GM19452 (cell line): Measurements from ENCODE around the gene RAMP1.
"Not testable (repeated sequence)": the region's sequence is repeated elsewhere in the genome, so short reads cannot be mapped to it uniquely, and the experiment has no call there.

Experiments used
- ATAC-seq: cut with Tn5 transposase; IDR thresholded peaks from one replicate; pipeline ENCODE4 v1.9.1; 2021; ENCODE audit not compliant: unreplicated experiment

RAMP1 gene

DNA sequence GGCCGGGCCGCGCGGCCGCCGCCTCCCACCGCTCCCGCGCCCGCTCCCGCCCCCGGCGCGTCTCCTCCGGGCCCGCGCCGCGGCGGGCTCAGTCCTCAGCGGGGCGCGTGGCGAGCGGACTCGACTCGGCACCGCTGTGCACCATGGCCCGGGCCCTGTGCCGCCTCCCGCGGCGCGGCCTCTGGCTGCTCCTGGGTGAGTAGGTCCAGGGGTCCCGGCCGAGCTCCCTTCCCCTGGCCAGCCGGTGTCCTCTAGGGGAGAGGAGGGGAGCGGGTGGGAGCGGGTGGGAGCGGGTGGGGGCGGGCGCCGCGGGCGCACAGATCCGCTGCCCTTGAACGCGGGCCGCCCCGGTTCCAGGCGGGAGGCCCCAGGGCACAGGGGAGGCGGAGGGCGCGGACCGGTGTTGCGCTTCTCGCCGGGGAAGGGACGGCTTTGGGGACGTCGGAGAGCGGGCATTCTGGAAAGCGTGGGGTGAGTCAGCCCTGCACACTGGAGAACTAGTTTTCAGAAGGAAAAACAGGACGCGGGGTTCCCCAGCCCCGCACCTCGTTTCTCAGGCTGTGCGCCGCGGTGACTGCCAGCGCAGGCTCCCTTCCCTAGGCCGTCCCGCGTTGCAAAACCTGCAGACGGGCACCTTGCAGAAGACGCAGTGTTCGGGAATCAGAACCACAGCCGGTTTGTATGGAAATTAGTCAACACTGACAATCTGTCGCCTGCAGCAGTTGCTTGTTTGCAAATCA is at the start of gene RAMP1:
RAMP1 (plus strand) TSS at position 91 of the 740 bp plus-strand sequence; CDS start at position 144, 53 bp downstream.
- no peak for ATAC-seq

DNA sequence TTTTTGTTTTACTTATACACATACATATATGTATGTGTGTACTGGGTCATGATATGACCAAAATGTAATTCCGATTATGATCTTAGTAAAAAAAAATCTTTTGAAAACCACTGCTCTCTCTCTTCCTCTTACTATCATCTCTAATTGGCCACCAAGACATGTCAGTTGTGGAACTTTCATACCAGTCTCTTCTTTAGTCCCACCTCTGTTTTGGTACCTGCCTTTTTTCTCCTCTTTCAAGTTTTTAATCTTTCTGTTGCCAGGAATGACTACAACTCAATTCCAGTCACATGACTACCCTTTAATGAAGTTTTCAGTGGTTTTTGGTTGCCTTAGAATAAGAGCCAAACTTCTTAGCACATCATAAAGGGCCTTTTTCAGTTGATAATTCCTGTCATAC is 43.8 kb upstream of the RAMP1 start:
- no peak for ATAC-seq

DNA sequence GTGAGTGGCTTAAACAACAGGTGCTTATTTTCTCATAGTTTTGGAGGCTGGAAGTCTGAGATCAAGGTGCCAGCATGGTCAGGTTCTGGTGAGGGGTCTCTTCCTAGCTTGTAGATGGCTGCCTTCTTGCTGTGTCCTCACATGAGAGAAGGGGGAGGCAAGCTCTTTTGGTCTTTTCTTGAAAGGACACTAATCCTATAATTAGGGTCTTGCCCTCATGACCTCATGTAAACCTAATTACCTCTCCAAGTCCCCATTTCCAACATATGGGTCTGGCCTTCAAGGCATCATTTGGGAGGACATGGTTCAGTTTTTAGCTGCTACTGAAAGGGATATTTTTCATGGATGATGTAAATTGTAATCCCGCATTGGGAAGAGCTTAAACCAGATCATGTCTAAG is 42.9 kb upstream of the RAMP1 start:
- ATAC-seq: no peak

DNA sequence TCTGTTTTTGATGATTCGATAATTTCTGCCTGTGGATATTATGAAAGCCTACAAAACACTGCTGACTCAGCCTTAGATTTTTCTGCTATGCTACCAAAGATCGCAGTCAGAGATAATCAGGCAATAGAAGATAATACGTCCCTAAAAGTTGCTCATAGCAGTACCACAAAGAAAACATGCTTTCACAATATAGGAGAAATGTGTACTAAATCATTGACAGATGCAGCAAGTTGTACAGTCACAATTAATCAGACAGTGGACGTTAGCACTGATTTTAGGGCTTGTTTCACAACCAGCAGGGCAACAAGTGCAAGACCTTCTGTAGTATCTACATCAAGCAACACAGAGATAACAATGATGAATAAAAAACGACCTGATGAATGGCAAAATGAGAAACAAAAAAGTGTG is 41.4 kb upstream of the RAMP1 start:
- ATAC-seq: no peak

DNA sequence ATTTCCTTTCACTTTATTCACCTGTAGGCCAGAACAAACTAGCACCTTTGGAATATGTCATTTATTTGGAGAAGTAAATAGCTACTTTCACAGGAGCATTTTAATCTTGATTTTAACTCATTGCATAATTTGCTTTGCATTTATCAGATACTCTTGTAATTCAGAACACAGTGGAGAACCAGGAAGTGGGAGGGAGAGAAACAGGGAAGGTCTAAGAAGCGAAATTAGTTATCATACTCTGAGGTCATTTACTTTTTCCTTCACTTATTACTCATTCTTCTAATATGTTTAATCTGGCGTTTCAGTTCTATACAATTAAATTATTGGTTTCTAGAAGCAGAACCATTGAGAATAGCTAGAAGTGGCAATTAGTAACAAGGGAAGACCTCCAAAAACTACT is 40.2 kb upstream of the RAMP1 start:
- ATAC-seq: no peak

DNA sequence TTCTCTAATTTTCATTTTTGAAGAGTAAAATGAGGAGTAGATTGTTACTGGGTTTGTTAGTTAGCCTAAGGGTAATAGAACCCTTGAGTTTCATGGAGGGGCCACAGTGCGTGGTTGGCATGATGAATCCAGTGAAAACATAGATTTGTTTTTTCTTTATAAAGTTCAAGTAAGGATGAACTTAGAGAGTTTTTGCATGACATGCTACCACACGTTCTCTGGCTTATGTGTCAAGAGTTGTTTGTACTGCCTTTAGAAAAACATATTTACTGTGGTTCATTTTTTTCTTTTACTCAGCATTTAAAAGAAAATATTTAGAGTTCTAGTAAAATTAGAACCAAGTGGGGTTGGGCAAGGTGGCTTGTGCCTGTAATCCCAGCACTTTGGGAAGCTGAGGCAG is 39.0 kb upstream of the RAMP1 start:
- no peak for ATAC-seq

DNA sequence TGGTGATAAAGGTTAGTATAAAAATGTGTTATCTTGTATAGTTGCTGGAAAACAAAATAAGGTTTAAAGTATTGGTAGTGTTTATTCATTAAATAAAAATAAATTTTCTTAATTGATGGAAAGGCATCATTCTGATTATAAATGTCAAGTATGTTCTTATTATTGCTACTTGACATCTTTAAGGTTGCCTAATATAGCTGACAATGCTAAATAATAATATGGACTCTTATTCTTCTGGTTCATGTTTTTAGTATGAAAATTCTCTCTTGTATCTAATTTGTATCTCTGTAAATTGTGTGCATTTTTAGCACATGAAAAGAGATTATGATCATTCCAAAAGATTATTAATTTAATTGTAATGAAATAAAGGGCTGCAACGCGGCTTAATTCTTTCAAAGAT is 35.9 kb upstream of the RAMP1 start:
- no peak for ATAC-seq

DNA sequence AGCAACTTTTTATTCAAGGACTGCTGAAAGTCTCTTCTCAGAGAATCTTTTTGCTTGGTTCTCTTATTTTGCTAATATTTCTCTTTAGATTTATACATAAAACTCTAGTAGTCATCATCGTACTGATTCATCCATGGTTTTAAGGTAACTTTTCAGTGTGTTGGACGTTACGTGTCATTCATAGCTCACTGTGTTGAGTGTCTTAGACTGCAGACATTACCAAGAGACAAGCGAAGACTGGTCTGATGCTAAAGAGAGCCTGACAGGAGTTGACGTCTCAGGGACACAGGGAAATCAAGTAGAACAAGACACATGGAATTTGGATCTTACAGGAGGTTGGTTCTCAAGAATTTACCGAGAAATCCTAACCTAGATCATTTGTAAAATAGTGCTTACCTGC is 35.3 kb upstream of the RAMP1 start:
- no peak for ATAC-seq

DNA sequence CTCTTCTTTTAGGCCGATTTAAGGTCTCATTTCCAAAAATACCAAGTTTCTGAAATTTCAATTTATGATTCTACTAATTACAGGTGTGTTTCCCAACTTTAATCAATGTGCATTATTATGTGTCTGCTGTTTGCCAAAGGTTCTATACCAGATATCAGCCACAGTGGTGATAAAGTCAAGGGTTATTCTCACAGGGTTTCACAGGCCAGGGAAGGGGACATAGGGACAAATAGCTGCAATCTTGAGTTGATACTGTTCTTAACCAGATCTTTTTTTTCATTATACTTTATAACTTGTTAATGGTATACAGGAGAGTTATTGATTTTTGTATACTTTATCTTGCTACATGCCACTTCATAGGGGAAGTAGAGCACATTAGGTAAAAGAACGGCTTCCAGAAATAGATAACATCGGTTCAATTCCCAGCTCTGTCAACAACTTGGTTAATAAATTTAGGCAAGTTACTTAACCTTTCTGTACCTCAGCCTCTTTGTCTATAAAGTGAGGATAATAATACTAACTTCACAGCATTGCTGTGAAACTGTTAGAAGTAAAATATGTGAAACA is 31.9 kb upstream of the RAMP1 start:
- no peak for ATAC-seq

DNA sequence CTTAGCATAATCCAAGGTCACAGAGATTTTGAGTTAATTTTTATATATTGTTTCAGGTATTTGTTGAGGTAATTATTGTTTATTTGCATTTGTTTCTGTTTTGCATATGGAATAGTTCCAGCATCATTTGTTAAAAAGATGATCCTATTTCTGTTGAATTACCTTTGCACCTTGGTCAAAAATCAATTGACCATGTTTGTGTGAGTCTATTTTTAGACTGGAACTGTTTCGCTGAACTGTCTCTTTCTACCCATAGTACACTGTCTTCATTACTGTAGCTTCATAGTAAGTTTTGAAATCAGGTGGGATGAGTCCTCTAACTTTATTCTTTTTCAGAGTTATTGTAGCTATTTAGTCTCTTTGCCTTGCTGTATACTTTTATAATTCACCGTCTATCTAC is 28.9 kb upstream of the RAMP1 start:
- ATAC-seq: no peak

DNA sequence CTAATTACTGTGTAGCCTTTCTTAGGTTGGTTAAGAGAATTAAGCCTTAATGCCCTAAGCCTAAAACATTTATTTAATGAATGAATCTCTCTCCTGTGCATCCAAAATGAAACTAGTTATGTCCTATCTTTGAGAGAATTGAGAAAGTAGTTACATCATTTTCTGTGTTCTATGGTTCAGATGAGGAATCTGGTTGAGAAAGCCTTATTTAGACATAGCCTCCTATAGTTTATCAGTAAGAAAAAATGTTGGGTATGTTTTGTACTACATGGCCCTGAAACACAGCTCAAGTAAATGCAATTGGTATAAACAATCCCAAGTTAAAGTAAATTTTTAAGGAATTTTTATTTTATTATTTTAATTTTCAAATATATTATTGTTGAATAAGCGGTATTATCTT is 25.9 kb upstream of the RAMP1 start:
- no peak for ATAC-seq

DNA sequence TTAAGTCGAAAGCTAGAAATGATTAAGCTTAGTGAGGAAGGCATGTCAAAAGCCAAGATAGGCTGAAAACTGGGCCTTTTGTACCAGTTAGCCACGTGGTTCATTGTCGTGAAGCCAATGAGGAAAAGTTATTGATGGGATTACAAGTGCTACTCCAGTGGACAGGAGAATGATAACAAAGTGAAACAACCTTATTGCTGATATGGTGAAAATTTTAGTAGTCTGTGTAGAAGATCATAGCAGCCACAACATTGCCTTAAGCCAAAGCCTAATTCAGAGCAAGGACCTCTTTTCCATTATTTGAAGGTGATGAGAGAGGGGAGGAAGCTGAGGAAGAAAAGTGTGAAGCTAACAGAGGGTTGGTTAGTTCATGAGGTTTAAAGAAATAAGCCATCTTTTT is 24.1 kb upstream of the RAMP1 start:
- ATAC-seq: no peak

DNA sequence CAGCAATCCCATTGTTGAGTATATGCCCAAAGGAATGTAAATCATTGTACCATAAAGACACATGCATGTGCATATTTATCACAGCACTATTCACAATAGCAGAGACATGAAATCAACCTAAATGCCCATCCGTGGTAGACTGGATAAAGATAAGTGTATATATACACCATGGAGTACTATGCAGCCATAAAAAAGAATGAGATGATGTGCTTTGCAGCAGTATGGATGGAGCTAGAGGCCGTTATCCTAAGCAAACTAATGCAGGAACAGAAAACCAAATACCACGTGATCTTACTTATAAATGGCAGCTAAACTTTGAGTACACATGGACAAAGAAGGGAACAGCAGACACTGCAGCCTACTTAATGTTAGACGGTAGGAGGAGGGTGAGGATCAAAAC is 18.4 kb upstream of the RAMP1 start:
- ATAC-seq: no peak

DNA sequence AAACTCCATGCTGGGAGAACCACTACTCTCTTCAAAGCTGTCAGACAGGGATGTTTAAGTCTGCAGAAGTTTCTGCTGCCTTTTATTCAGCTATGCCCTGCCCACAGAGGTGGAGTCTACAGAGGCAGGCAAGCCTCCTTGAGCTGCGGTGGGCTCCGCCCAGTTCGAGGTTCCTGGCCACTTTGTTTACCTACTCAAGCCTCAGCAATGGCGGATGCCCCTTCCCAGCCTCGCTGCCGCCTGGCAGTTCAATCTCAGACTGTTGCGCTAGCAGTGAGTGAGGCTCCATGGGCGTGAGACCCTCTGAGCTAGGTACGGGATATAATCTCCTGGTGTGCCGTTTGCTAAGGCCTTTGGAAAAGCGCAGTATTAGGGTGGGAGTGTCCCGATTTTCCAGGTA is 10.5 kb upstream of the RAMP1 start:
- not testable (repeated sequence) for ATAC-seq

DNA sequence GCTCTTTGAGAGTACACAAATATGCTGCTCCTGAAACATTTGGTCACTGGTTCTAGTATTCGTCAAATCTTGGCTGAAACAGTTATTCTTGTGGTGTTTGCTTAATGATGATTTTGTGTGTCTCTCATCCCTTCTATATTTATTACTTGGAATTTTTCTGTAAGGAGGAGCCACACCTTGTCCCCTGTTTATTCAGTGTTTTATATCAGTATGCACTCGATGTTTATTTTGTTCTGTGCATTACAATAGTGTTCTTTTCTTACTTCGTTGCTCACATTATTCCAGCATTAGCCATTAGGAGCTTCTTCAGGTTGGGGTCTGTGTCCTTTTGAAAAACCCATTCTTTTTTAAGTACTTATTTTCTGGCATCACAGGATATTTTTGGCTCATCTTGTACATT is 5.1 kb upstream of the RAMP1 start:
- ATAC-seq: no peak

DNA sequence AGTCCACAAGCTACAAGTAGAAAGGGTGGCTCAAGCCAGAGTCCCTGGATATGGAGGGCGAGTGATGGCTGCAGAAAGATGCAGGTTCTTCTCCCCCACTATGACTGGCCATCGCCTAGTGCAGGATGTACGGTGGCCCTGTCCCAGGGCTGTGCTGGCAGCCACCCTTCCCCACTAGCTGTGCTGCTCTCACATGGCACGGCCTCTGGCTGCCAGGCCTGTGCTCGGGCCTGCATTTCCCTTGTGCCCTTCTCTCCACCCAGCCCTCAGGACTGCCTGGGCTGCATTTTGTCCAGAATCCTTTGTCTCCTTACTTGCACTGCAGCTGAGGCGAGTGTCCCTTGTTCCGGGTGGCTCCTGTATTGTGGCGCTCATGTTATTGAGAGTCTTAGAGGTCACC is 1.6 kb upstream of the RAMP1 start:
- ATAC-seq: no peak

DNA sequence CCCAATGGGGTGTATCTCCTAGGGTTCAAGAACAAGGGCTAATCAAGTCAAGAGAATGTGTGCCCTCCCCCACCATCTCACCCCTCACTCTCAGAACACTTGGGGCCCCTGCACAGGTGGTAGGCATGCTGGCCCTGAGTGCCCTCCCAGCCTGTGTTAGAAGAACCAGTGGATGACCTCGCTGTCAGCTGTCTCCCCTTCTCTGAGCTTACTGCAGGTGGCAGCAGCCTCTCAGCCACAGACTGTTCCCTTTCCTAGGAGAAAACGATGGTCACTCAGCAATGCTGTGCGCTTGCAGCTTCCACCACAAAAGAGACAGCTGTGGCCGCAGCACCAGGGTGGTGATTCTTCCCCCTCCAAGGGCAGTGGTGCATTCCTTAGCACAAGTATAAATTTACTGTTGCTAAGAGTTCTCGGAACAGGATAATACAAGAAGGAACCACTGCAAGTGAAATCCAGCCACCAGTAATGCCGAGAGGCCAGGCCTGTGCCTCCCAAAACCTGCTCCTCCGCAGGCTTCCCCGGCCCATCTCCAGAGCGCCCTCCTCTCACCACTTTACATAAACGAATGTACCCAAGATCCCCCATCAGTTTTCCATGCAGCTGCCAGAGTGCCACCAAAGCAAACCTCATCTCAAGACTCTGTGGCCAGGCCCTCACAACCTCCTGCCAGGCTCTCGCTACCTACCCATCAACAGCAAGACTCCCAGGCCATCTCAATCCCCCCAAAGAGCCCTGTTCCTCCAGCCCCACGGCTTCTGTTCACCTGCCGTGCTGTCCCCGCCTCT is 935 bp upstream of the RAMP1 start:
- no peak for ATAC-seq

DNA sequence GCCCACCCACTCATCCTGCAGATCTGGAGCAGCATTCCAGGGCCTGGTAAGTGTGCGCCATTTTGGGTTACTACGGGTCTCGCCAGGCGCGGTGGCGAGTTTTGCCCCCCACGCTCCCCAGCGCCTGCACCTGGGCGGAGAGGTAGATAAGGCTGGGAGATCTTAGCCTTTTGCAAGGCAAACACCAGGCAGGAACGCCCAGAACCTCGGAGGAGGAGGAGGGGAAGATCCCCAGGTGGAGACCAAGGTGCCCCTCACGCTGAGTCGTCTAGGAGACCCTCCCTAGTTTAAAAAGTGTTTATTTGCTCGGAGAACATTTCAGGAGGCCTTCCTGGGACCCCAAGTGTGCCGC is 365 bp upstream of the RAMP1 start:
- ATAC-seq: no peak

DNA sequence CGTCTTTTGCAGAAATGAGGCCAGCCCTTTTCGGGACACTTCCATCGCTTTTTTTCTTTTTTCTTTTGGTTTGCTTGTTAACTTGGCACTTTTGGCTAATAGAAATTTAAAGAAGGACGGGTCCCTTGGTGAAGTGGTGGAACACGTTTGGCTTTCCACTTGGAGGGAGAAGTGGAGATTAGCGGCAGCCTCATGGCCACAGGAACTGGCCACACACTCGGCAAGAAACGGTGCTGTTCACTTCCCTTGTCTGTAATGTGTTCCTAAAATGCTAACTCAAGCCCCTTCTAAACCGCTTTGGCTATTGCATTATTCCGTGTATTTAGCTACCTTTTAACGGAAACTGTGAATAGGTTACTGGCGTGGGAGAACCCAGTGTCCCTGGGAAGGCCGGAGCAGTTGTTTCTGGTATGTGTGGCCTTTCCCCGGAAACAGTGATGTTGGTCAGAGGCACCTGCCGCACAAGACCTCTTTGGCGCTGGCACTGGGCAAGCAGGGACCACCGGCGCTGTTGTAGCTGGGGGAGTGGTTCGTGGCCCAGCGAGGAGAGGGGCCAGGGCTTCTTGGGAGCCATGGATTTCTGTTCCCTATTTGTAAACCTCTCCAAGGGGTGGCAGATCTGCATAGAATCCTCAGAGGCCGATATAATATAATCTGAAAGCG is 981 bp downstream of the RAMP1 start:
- ATAC-seq: no peak

DNA sequence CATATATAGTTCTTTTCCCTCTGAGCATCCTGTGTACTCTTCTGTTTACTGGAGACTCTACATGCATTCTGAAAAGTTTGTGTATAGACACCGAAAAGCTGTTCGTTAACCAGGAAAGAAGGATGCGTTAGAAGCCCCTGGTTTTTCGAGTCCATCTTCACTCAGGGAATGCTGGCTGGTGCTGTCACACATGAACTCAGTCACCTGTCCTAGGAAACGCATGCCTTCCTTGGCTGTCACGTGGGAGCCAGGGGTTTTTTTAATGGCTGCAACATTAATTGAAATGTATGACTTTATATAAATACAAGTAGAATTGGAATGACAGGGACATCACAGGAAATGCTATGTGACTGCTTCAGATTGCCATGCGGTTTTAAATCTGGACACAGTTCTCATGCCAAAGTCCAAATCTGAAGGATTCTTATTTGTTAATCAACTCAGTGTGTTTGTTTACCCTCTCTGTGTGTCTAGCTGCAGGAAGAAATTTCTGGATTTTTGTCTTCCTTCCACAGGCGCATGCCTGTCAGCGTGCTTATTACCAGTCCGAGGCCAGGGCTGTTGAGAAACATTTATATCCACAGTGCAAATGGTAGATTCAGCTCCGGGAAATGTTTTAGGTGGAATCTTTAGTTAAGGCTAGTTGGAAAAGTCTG is 2.6 kb downstream of the RAMP1 start:
- ATAC-seq: no peak

DNA sequence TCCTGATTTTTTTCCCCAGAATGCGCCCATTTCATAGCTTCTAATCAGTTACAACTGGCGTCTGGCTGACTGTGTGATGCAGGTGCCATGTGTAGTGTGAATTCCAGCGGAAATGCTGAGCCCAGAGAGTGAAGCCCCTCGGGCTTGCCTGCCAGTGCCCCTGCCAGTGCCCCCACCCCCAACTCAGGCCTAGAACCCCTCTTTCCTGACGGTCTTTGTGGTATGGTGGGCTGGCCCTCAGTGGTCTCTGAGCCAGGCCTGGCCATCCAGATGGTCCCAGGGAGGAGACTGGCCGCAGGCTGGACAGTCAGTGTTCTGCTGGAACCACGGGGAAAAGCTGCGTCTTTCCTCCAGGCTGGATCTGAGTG is 3.1 kb downstream of the RAMP1 start:
- no peak for ATAC-seq
